ENCODE results near the gene RBM17. TPM values are rescaled to one million over a fixed set of nuclear protein-coding genes. Genes with fewer than 3 reads are reported as not detected.

The RBM17 gene
- total RNA-seq = 24.4 and 32.6 TPM in 2 replicates

GRCh38 chr10:6088721-6089333 is at the start of gene RBM17:
RBM17 (plus strand) TSS chr10:6089034; CDS start chr10:6097066, 8,032 bp downstream.

GRCh38 chr10:6062101-6062771 is 26.6 kb upstream of the RBM17 start, which contains the start of gene IL2RA:
IL2RA (minus strand) TSS chr10:6062367; CDS start chr10:6062151, 216 bp downstream.

Other genes starting within 250 kb of the RBM17 start
- gene ANKRD16, start 199.1 kb upstream of the RBM17 start, total RNA-seq = 4.6 and 5.4 TPM in 2 replicates
- 61.5 and 61.7 TPM in 2 replicates for gene FBH1, start 198.8 kb upstream of the RBM17 start, total RNA-seq
- 2.5 and 6.1 TPM in 2 replicates for gene IL15RA, start 111.5 kb upstream of the RBM17 start, total RNA-seq
- not detected in 2 replicates for gene IL2RA, start 26.7 kb upstream of the RBM17 start, total RNA-seq
- gene PFKFB3, start 113.9 kb downstream of the RBM17 start, total RNA-seq = 7.4 and 10.9 TPM in 2 replicates

Measured in bronchus fibroblast of lung (primary cell).